ENCODE results near the gene GNG3. TPM values are rescaled to one million over a fixed set of nuclear protein-coding genes. Genes with fewer than 3 reads are reported as not detected.
A peak's percentile ranks its signal among the peaks of the same experiment; 100 is the strongest.

Gene GNG3
- total RNA-seq, 1 donor from 2014 or later = not detected

- H3K4me1 ChIP-seq (ENCODE audit: control insufficient read depth in 3 of 3, insufficient read depth in 3 of 3, low read length in 3 of 3) = peaks cover 15 to 24% (median 17%) of the 10 kb centered on the region in 3 donors
- peak overlapping the region; percentile 34 to 99 (median 93) for H3K9ac ChIP-seq (ENCODE audit: low read depth in 1 of 3, low read length in 3 of 3)
- H3K27me3 ChIP-seq (ENCODE audit: control insufficient read depth in 3 of 3, insufficient read depth in 3 of 3, low read length in 3 of 3) = no peaks in the 10 kb centered on the region
- peak overlapping the region; percentile 93 to 99 (median 95) for H3K4me3 ChIP-seq (ENCODE audit: low read length in 3 of 3)
- H3K9me3 ChIP-seq (ENCODE audit: control insufficient read depth in 3 of 3, low read length in 3 of 3) = no peaks in the 10 kb centered on the region
- H3K36me3 ChIP-seq (ENCODE audit: control insufficient read depth in 3 of 3, insufficient read depth in 3 of 3, low read length in 3 of 3) = peaks cover 9 to 14% (median 13%) of the 10 kb centered on the region in 3 donors
- peak overlapping the region; percentile 89 for H3K27ac ChIP-seq (ENCODE audit: low read depth, low read length)
These were observed 45.7 kb downstream of the GNG3 start for GRCh38 chr11:62752994-62753735.

GRCh38 chr11:62753736-62754603, 46.5 kb downstream of the GNG3 start, which contains the start of gene ZBTB3:
TSS of gene ZBTB3 (minus strand) at chr11:62754160. CDS start at chr11:62753664, 496 bp downstream.
- Histone ChIP-seq H3K9me3 (ENCODE audit: control insufficient read depth in 3 of 3, low read length in 3 of 3) (no peaks in the 10 kb centered on the region), H3K4me1 (ENCODE audit: control insufficient read depth in 3 of 3, insufficient read depth in 3 of 3, low read length in 3 of 3) (peaks cover 15 to 24% (median 17%) of the 10 kb centered on the region in 3 donors), H3K27me3 (ENCODE audit: control insufficient read depth in 3 of 3, insufficient read depth in 3 of 3, low read length in 3 of 3) (no peaks in the 10 kb centered on the region), H3K9ac (ENCODE audit: low read depth in 1 of 3, low read length in 3 of 3) (peak within 1 kb of the TSS; percentile 84 to 99 (median 93)), H3K36me3 (ENCODE audit: control insufficient read depth in 3 of 3, insufficient read depth in 3 of 3, low read length in 3 of 3) (peaks cover 9 to 14% (median 13%) of the 10 kb centered on the region in 3 donors), H3K4me3 (ENCODE audit: low read length in 3 of 3) (peak within 1 kb of the TSS; percentile 93 to 99 (median 95)), H3K27ac (ENCODE audit: low read depth, low read length) (peak within 1 kb of the TSS; percentile 89)

- H3K27ac ChIP-seq (ENCODE audit: low read depth, low read length) = no peak overlapping the region
- no peak overlapping the region for H3K4me3 ChIP-seq (ENCODE audit: low read length in 3 of 3)
- H3K36me3 ChIP-seq (ENCODE audit: control insufficient read depth in 3 of 3, insufficient read depth in 3 of 3, low read length in 3 of 3) = peaks cover 9 to 14% (median 13%) of the 10 kb centered on the region in 3 donors
- no peak overlapping the region for H3K9ac ChIP-seq (ENCODE audit: low read depth in 1 of 3, low read length in 3 of 3)
- peaks cover 15 to 24% (median 17%) of the 10 kb centered on the region in 3 donors for H3K4me1 ChIP-seq (ENCODE audit: control insufficient read depth in 3 of 3, insufficient read depth in 3 of 3, low read length in 3 of 3)
- H3K27me3 ChIP-seq (ENCODE audit: control insufficient read depth in 3 of 3, insufficient read depth in 3 of 3, low read length in 3 of 3) = no peaks in the 10 kb centered on the region
- no peaks in the 10 kb centered on the region for H3K9me3 ChIP-seq (ENCODE audit: control insufficient read depth in 3 of 3, low read length in 3 of 3)
These were observed 47.7 kb downstream of the GNG3 start for GRCh38 chr11:62755086-62755615.

GRCh38 chr11:62757846-62758788, 50.6 kb downstream of the GNG3 start:
- Histone ChIP-seq H3K27me3 (ENCODE audit: control insufficient read depth in 3 of 3, insufficient read depth in 3 of 3, low read length in 3 of 3) (no peaks in the 10 kb centered on the region), H3K4me3 (ENCODE audit: low read length in 3 of 3) (no peak overlapping the region), H3K27ac (ENCODE audit: low read depth, low read length) (no peak overlapping the region), H3K9me3 (ENCODE audit: control insufficient read depth in 3 of 3, low read length in 3 of 3) (no peaks in the 10 kb centered on the region), H3K36me3 (ENCODE audit: control insufficient read depth in 3 of 3, insufficient read depth in 3 of 3, low read length in 3 of 3) (peaks cover 5 to 8% (median 5%) of the 10 kb centered on the region in 3 donors), H3K9ac (ENCODE audit: low read depth in 1 of 3, low read length in 3 of 3) (no peak overlapping the region), H3K4me1 (ENCODE audit: control insufficient read depth in 3 of 3, insufficient read depth in 3 of 3, low read length in 3 of 3) (peaks cover 18 to 30% (median 22%) of the 10 kb centered on the region in 3 donors)

Small RNA genes within 50 kb of the gene (small RNA-seq; reads per million reads assigned to genes)
- gene SNORA57 = not detected

Other genes starting within 250 kb of the GNG3 start
- 432 TPM for gene AHNAK, start 160.9 kb upstream of the GNG3 start, total RNA-seq
- 2,520 TPM for gene EEF1G, start 133.8 kb upstream of the GNG3 start, total RNA-seq
- 4.2 TPM for gene TUT1, start 116.2 kb upstream of the GNG3 start, total RNA-seq
- 63.7 TPM for gene MTA2, start 105.8 kb upstream of the GNG3 start, total RNA-seq
- gene EML3, start 94.9 kb upstream of the GNG3 start, total RNA-seq = 7.3 TPM
- 1.6 TPM for gene ROM1, start 94.4 kb upstream of the GNG3 start, total RNA-seq
- 8.4 TPM for gene B3GAT3, start 85.7 kb upstream of the GNG3 start, total RNA-seq
- gene GANAB, start 61.1 kb upstream of the GNG3 start, total RNA-seq = 99.7 TPM
- 15.1 TPM for gene INTS5, start 54.4 kb upstream of the GNG3 start, total RNA-seq
- 22.4 TPM for gene C11orf98, start 42.5 kb upstream of the GNG3 start, total RNA-seq
- 4.7 TPM for gene CSKMT, start 42.4 kb upstream of the GNG3 start, total RNA-seq
- 4.7 TPM for gene UQCC3, start 36.0 kb upstream of the GNG3 start, total RNA-seq
- 1.0 TPM for gene LBHD1, start 35.4 kb upstream of the GNG3 start, total RNA-seq
- gene UBXN1, start 28.6 kb upstream of the GNG3 start, total RNA-seq = 106 TPM
- 9.9 TPM for gene LRRN4CL, start 18.1 kb upstream of the GNG3 start, total RNA-seq
- gene BSCL2, start 252 bp upstream of the GNG3 start, total RNA-seq = 19.8 TPM
- 18.8 TPM for gene HNRNPUL2, start 19.8 kb downstream of the GNG3 start, total RNA-seq
- 25.6 TPM for gene TTC9C, start 20.8 kb downstream of the GNG3 start, total RNA-seq
- 11.5 TPM for gene ZBTB3, start 46.5 kb downstream of the GNG3 start, total RNA-seq
- gene POLR2G, start 53.9 kb downstream of the GNG3 start, total RNA-seq = 50.1 TPM
- 11.5 TPM for gene TAF6L, start 63.7 kb downstream of the GNG3 start, total RNA-seq
- gene TMEM179B, start 79.7 kb downstream of the GNG3 start, total RNA-seq = 16.2 TPM
- gene TMEM223, start 84.3 kb downstream of the GNG3 start, total RNA-seq = 20.9 TPM
- 12.5 TPM for gene NXF1, start 97.8 kb downstream of the GNG3 start, total RNA-seq
- gene STX5, start 124.4 kb downstream of the GNG3 start, total RNA-seq = 33.9 TPM
- gene TEX54, start 125.2 kb downstream of the GNG3 start, total RNA-seq = not detected
- gene WDR74, start 131.9 kb downstream of the GNG3 start, total RNA-seq = 65.8 TPM
- 56.4 TPM for gene SLC3A2, start 173.2 kb downstream of the GNG3 start, total RNA-seq
- not detected for gene CHRM1, start 213.7 kb downstream of the GNG3 start, total RNA-seq